GM13976 (cell line): ENCODE measurements around the gene ROBO4.

ENCODE experiments used
- DNase-seq: peaks from one replicate; pipeline ENCODE4 v3.0.0; 2012; ENCODE audit warnings: low spot score
- in situ Hi-C: fragments of 300-500 bp; cut with MboI; formaldehyde crosslinking; loops from one replicate; pipeline ENCODE4 v1.12.0; 2022; ENCODE audit warnings: low sequenced_read_pairs, mixed read lengths, inconsistent platforms; ENCODE audit not compliant: unreplicated experiment
- TF ChIP-seq, protein P1 (sequence below): IDR thresholded peaks from 2 replicates; pipeline ENCODE4 v1.5.1; 2012; ENCODE audit warnings: borderline replicate concordance, mild to moderate bottlenecking; ENCODE audit not compliant: insufficient read depth; ENCODE audit errors: extremely low read depth, missing control alignments, control extremely low read depth

The ROBO4 gene

DNA sequence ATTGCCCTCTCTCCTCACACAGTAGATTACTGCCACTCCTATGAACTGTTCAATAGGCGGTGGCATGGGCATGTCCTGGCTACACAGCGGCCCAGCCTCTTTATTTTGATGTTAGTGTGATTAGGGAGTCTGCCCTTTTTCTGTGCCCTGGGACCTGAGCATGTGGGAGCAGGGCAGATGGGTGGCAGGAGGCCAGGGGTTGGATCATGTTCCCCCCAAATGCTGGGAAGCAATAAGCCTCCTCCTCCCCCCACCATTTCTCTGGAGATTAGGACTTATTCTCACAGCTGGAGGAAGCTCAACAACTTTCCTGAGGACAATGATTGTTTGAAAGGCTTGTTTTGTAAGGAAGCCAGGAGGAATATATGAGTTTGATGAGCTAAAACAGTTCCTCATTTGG, 22.2 kb upstream of the ROBO4 start:
- no peak for DNase-seq
- TF ChIP-seq, protein P1, sequence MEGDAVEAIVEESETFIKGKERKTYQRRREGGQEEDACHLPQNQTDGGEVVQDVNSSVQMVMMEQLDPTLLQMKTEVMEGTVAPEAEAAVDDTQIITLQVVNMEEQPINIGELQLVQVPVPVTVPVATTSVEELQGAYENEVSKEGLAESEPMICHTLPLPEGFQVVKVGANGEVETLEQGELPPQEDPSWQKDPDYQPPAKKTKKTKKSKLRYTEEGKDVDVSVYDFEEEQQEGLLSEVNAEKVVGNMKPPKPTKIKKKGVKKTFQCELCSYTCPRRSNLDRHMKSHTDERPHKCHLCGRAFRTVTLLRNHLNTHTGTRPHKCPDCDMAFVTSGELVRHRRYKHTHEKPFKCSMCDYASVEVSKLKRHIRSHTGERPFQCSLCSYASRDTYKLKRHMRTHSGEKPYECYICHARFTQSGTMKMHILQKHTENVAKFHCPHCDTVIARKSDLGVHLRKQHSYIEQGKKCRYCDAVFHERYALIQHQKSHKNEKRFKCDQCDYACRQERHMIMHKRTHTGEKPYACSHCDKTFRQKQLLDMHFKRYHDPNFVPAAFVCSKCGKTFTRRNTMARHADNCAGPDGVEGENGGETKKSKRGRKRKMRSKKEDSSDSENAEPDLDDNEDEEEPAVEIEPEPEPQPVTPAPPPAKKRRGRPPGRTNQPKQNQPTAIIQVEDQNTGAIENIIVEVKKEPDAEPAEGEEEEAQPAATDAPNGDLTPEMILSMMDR, result no peak
- in situ Hi-C loops, result no loop called here

- in situ Hi-C loops, result no loop called here
- TF ChIP-seq, protein P1, result no peak
- DNase-seq, result no peak
Observed at GRCh38 chr11:124918950-124919349, 21.3 kb upstream of the ROBO4 start, which contains the start of gene HEPN1. Gene HEPN1 (plus strand): TSS chr11:124919250.

DNA sequence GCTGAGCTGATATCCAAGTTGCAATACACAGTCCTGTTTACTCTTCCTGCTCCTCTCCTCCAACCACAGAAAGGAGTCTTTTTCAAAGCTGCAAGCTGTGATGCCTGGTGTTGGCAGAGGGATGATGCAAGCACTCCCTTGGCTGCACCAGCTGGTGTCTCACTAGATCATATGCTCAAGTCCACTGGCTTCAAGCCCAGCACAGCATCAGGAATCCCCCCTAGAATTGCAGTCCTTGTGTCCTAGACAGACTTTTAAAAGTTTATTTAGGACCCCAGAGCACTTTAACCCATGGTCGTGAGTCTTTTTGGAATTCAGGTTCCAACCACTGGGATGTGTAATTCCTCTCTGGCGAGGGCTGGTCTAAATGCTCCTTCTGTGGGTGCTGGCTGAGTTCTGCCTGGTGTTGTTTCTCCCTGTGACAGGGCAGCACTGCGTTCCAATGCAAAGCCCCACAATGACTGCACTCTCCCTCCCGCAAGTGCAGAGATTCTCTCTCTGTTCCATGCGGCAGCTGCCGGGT, 19.5 kb upstream of the ROBO4 start:
- no peak for DNase-seq
- in situ Hi-C loops, result no loop called here
- TF ChIP-seq, protein P1, result no peak

- in situ Hi-C loops, result no loop called here
- TF ChIP-seq, protein P1, result no peak
- DNase-seq, result no peak
Observed at GRCh38 chr11:124916370-124916710, 18.7 kb upstream of the ROBO4 start.

- no peak for DNase-seq
- in situ Hi-C loops, result no loop called here
- TF ChIP-seq, protein P1, result no peak
Observed at GRCh38 chr11:124915541-124916369, 18.1 kb upstream of the ROBO4 start.

GRCh38 chr11:124902616-124903015, 5.0 kb upstream of the ROBO4 start:
- no peak for DNase-seq
- in situ Hi-C loops, result no loop called here
- TF ChIP-seq, protein P1, result no peak
